Upper lobe of right lung (tissue), 1 donor: ENCODE data around the gene STARD8. TPM values are rescaled to one million over a fixed set of nuclear protein-coding genes. Genes with fewer than 3 reads are reported as not detected.

Experiments
- ATAC-seq: fragments of 200-7000 bp; cut with Tn5 transposase; one replicate; pipeline ENCODE4 v1.9.1; 2020; ENCODE audit warnings: mild to moderate bottlenecking, moderate library complexity
- DNase-seq: peaks from one replicate; pipeline ENCODE4 v3.0.0-alpha.2; 2020
- H3K27ac ChIP-seq: fragments of 200-600 bp; one replicate; pipeline ENCODE4 v1.8.0; 2022
- H3K27me3 ChIP-seq: fragments of 200-600 bp; one replicate; pipeline ENCODE4 v1.8.0; 2022; ENCODE audit warnings: mild to moderate bottlenecking
- H3K36me3 ChIP-seq: fragments of 200-600 bp; one replicate; pipeline ENCODE4 v1.8.0; 2022
- H3K4me1 ChIP-seq: fragments of 200-600 bp; one replicate; pipeline ENCODE4 v1.8.0; 2022
- H3K4me3 ChIP-seq: fragments of 200-600 bp; one replicate; pipeline ENCODE4 v1.8.0; 2022; ENCODE audit warnings: mild to moderate bottlenecking
- H3K9me3 ChIP-seq: fragments of 200-600 bp; one replicate; pipeline ENCODE4 v1.8.0; 2022
- CTCF ChIP-seq: fragments of 200-600 bp; IDR thresholded peaks from one replicate; pipeline ENCODE4 v1.8.0; 2022; ENCODE audit warnings: antibody characterized with exemption
- intact Hi-C: fragments of 100-400 bp; cut with DNase I; formaldehyde crosslinking; loops from one replicate; pipeline ENCODE4 v1.11.0; 2022
- total RNA-seq: library from RNA; stranded (reverse); fragmentation: NEBNext Ultra II Directional; extraction: Animal tissue kit (Norgen Biotek cat#: 25700); gene quantifications from one replicate; pipeline ENCODE4 v1.2.1, GENCODE V29; 2021
- donor health status: DM: no; HTN: yes; CAD: no; lungs with severe emphysema.

STARD8 gene
- total RNA-seq, 1 donor from 2014 or later, result 39.4 TPM

DNA sequence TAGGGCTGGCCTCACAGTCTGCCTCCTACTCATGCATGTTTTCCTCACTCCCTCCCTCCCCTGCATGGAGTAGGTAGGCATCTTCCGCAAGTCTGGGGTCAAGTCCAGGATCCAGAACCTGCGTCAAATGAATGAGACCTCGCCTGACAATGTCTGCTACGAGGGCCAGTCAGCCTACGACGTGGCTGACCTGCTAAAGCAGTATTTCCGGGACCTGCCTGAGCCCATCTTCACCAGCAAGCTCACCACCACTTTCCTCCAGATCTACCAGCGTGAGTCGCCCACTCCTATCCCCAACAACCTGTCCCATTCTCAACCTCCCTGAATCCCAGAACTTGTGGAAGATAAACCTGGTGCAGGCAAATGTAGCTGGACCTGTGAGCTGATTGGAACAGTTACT lies 73.4 kb downstream of the STARD8 start:
- Histone ChIP-seq H3K4me3 (no peak overlapping the region), H3K4me1 (no peaks in the 10 kb centered on the region), H3K9me3 (no peaks in the 10 kb centered on the region), H3K27ac (no peak overlapping the region), H3K36me3 (no peaks in the 10 kb centered on the region), H3K27me3 (no peaks in the 10 kb centered on the region)
- TF ChIP-seq CTCF, result no peak
- DNase-seq (no peak), ATAC-seq (no peak)
- intact Hi-C loops, result no loop called here

GRCh38 chrX:68721546-68721945 lies 74.1 kb downstream of the STARD8 start:
- no peaks in the 10 kb centered on the region for H3K4me1 ChIP-seq
- no peak overlapping the region for H3K4me3 ChIP-seq
- no peaks in the 10 kb centered on the region for H3K36me3 ChIP-seq
- no peak for TF ChIP-seq CTCF
- no peaks in the 10 kb centered on the region for H3K27me3 ChIP-seq
- ATAC-seq (no peak), DNase-seq (no peak)
- H3K9me3 ChIP-seq, result no peaks in the 10 kb centered on the region
- intact Hi-C loops, result no loop called here
- no peak overlapping the region for H3K27ac ChIP-seq

- Histone ChIP-seq H3K27me3 (no peaks in the 10 kb centered on the region), H3K4me3 (no peak overlapping the region), H3K9me3 (no peaks in the 10 kb centered on the region), H3K27ac (no peak overlapping the region), H3K36me3 (no peaks in the 10 kb centered on the region), H3K4me1 (no peaks in the 10 kb centered on the region)
- ATAC-seq (no peak), DNase-seq (no peak)
- TF ChIP-seq CTCF, result no peak
- intact Hi-C loops, result no loop called here
These were observed 74.8 kb downstream of the STARD8 start for GRCh38 chrX:68721991-68722860.

GRCh38 chrX:68723491-68724155 lies 76.2 kb downstream of the STARD8 start:
- H3K4me3 ChIP-seq, result no peak overlapping the region
- ATAC-seq, result no peak
- TF ChIP-seq CTCF, result no peak
- H3K9me3 ChIP-seq, result no peaks in the 10 kb centered on the region
- intact Hi-C loops, result no loop called here
- DNase-seq, result no peak
- H3K4me1 ChIP-seq, result no peaks in the 10 kb centered on the region
- H3K27me3 ChIP-seq, result no peaks in the 10 kb centered on the region
- H3K36me3 ChIP-seq, result no peaks in the 10 kb centered on the region
- H3K27ac ChIP-seq, result no peak overlapping the region

DNA sequence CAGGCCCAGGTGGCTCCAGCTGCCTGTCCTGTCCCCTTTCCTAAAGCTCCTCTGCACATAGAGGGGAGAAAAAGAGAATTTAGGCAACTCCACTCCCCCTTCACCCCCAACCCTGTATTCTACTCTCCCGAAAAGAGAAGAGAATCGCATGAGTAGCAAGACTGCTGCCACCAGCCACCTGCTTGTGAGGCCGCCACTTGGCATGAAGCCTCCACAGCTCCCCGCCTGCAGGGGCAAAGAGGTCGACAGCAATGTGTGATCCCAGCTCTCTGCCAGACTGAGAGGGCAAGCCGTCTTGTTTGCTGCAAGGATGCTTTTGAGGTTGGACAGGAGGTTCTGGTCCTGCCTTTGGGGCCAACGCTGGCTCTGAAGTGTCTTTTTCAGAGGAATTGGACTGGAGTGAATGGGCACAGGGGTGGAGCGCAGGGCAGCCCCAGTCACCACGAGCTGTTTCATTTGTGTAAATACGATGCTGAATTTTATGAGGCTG lies 77.1 kb downstream of the STARD8 start:
- Histone ChIP-seq H3K27me3 (no peaks in the 10 kb centered on the region), H3K4me1 (no peaks in the 10 kb centered on the region), H3K27ac (no peak overlapping the region), H3K4me3 (no peak overlapping the region), H3K36me3 (no peaks in the 10 kb centered on the region), H3K9me3 (no peaks in the 10 kb centered on the region)
- ATAC-seq (no peak), DNase-seq (no peak)
- TF ChIP-seq CTCF, result no peak
- intact Hi-C loops, result no loop called here
